ENCODE measurements around the gene COLEC12.

The COLEC12 gene

DNA sequence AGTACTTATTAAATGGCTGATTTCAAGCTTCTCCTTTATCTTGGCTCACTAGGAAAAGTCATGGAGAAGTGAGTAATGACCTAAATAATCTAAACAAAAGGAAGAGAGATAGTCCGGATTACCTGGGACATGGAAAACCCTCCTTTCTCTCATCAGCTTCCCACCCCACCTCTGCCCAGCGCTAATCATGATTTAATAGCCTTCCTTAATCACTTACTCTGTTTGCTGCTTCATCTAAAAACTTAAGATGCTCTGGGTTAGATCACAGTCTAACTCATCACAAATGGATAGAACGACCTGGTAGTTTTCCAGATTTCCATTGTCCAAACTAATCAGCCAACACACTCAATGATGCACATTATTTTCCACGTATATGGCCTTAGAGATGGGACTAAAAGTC, 144.8 kb downstream of the COLEC12 start:
- in situ Hi-C loops (cut with HindIII; ENCODE audit: low pct_ligation_motif_present, low pct_unique_long_range_greater_than_20kb, low sequenced_read_pairs), result no loop called here
- no peak for DNase-seq

DNA sequence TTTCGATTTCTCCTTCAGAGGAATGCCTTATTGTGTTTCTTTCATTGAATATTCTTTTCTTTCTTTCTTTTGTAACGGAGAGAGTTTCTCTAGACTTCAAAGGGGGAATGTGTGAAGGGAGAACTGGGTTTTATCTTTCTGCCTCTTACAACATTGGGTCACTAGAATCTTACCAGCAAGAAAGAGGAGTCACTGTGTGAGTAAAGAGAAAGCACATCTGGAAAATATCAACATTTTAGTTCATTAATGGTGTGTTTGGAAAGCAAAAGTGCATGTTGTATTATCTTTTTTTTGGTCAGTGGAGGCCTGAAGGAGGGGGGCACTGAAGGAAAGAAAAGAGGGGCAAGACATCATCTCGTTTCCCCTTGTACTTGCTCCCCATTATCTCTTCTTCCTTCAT, 146.0 kb downstream of the COLEC12 start:
- in situ Hi-C loops (cut with HindIII; ENCODE audit: low pct_ligation_motif_present, low pct_unique_long_range_greater_than_20kb, low sequenced_read_pairs), result no loop called here
- DNase-seq, result no peak

DNA sequence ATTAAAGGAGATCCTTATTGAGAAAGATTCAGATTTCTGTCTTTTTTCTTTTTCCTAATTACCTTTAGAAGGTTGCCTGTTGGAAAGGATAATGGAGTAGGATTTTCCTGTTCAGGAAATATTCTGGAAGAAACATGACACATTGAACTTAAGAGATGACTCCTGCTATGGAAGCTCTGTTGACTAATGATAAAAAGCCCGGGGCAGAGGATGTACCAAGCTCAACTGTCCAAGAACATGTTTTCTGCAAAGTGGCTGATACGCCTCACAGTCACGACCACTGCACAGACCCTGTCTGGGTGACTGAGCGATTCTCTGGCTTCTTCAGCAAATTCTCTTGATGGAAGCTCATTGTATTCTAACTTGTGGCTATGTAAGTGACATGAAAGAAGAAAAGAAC, 146.5 kb downstream of the COLEC12 start:
- in situ Hi-C loops (cut with HindIII; ENCODE audit: low pct_ligation_motif_present, low pct_unique_long_range_greater_than_20kb, low sequenced_read_pairs), result no loop called here
- DNase-seq, result no peak

DNA sequence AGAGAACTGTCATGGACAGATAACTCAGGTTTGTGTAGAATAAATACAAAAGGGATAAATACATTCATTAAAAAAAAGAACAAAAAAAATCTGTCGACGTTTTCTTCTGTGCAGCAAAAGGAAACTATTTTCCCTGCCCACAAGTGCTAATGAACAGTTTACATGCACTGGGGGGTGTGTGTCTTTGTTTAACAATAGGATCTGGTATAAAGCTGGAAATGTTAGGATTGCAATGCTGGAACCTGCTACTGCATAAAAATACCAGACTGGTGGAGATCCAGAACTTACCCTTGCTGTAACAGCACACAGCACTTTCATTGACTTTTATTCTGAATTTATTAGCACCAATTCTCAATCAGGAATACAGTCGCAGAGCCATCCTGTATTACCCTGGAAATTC, 148.1 kb downstream of the COLEC12 start:
- in situ Hi-C loops (cut with HindIII; ENCODE audit: low pct_ligation_motif_present, low pct_unique_long_range_greater_than_20kb, low sequenced_read_pairs), result no loop called here
- DNase-seq, result no peak

DNA sequence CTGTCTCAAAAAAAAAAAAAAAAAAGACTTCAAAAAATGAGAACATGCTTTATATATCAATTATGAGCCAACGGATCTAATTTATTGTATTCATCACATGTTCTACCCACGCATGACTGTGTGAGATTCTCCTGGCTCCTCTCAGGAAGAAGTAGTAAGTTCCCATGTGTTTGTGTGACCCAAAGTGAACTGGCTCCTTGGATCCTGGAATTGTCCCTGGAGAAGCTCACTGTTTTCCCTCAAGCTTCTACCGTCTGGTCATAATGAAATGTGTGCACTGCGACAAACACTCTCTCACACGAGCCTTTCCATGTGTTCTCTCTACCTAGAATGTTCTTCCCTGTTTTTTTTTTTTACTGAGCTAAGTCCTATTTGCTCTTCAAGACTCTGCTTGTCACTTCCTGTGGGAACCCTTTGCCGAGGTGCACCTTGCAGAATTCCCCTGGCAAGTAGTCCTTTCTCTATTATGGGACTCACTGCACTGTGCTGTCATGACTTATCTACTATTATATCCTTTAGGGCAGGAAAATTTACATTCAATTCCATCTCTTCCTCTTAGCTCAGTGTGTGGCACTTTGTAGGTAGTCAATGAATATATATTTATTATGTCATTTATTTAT, 149.4 kb downstream of the COLEC12 start:
- no peak for DNase-seq
- in situ Hi-C loops (cut with HindIII; ENCODE audit: low pct_ligation_motif_present, low pct_unique_long_range_greater_than_20kb, low sequenced_read_pairs), result no loop called here

DNA sequence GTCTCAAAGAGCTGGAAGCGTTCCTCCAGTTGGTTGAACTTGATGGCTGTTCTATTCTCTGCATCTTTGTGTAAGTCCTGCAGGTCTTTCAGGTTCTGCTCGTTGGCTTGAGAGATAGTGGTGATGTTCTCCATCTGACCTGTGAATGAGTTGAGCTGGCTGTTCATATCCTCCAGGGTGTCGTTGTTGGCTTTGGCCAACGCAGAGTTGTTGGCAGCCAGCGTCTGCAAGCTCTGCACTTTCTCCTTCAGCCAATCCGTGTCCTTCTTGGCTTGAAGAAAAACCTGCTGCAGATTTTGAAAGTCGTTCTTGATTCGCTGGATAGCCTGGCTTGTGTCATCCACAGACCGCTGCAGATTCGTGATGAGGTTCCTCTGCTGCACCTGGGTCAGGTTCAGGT, 153.9 kb downstream of the COLEC12 start:
- in situ Hi-C loops (cut with HindIII; ENCODE audit: low pct_ligation_motif_present, low pct_unique_long_range_greater_than_20kb, low sequenced_read_pairs), result no loop called here
- DNase-seq, result no peak

DNA sequence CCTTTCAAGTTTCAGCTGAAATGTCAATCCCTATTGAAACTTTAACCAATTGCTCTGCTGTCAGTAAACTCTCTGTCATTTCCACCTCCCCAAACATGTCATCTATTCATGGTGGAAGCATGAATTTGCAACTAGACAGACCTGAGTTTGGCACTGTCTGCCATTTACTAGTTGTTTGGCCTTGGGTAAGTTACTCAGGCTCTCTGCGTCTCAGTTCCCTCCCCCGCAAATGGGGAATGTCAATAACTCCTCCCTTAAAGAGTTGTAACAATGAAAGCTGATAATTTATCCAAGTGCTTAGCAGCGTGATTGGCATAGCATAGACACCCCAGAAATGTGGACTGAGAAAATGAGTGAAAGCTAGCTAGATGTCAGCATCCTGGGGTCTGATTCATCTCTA, 159.4 kb downstream of the COLEC12 start:
- in situ Hi-C loops (cut with HindIII; ENCODE audit: low pct_ligation_motif_present, low pct_unique_long_range_greater_than_20kb, low sequenced_read_pairs), result no loop called here
- DNase-seq, result no peak

DNA sequence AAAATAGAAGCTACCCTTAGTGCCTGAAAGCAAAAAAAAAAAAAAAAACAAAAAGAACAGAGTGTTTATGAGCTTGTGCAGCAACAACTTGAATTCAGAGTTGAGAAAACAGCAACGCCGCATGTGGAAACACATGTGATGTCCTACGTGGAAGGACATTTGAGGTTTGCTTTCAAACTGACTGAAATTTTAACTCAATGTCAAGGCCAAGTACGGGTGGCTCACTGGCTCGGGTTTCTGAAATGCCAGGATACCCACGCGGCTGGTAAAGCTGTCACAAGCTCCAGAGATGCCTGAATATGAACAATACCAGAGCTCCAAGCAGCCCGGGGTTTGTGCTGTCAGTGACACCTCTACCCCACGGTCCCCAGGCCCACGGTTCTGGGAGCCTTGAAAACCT, 160.5 kb downstream of the COLEC12 start:
- in situ Hi-C loops (cut with HindIII; ENCODE audit: low pct_ligation_motif_present, low pct_unique_long_range_greater_than_20kb, low sequenced_read_pairs), result no loop called here
- no peak for DNase-seq

DNA sequence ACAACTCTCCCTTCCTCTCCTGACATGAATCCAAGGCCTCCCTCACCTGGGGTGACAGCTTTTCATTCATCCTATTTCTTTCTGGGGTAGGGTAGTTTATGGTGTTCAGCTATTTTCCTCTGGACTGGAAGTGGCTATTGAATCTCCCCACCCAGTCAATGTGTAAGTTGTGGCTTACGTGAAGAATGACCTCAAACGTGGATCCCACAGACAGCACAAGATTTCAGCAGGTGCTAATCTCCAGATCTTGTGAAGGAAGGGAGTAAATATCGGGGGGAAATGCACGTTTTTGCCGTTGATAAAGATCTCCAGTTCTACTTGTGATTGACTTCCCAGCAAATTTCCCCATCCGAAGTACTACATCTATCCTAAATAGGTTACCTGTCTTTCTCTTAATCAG, 161.3 kb downstream of the COLEC12 start:
- in situ Hi-C loops (cut with HindIII; ENCODE audit: low pct_ligation_motif_present, low pct_unique_long_range_greater_than_20kb, low sequenced_read_pairs), result no loop called here
- DNase-seq, result no peak

DNA sequence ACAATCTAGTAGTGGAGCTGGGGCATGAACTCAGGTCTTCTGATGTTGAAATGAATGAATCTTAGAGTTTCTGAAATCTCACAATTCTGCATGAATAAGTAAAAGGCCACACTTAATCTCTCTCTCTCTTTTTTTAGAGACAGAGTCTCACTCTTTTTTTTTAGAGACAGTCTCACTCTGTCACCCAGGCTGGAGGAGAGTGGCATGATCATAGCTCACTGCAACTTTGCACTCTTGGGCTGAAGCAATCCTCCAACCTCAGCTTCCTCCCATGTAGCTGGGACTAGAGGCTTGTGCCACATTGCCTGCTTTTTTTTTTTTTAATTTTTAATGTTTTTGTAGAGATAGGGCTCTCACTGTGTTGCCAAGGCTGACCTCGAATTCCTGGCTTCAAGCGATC, 163.8 kb downstream of the COLEC12 start:
- in situ Hi-C loops (cut with HindIII; ENCODE audit: low pct_ligation_motif_present, low pct_unique_long_range_greater_than_20kb, low sequenced_read_pairs), result no loop called here
- DNase-seq, result no peak

DNA sequence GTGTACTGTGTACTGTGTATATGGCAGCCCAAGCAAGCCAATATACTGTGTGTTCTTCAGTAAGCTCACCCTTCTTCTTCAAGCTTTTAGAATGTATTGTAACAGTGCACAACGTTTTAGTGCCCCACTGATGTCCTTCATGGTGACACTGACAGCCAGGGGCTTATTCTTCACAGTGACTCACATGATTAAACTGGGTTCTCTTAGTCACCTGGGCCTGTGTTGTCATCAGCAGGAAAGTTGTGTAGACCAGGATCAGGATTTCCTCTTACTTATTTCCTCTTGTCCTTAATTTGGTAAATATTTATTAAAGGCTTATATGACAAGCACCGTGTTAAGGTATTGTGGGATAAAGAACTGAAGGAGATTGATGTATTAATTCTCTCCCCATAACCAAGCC, 164.8 kb downstream of the COLEC12 start:
- DNase-seq, result no peak
- in situ Hi-C loops (cut with HindIII; ENCODE audit: low pct_ligation_motif_present, low pct_unique_long_range_greater_than_20kb, low sequenced_read_pairs), result no loop called here

DNA sequence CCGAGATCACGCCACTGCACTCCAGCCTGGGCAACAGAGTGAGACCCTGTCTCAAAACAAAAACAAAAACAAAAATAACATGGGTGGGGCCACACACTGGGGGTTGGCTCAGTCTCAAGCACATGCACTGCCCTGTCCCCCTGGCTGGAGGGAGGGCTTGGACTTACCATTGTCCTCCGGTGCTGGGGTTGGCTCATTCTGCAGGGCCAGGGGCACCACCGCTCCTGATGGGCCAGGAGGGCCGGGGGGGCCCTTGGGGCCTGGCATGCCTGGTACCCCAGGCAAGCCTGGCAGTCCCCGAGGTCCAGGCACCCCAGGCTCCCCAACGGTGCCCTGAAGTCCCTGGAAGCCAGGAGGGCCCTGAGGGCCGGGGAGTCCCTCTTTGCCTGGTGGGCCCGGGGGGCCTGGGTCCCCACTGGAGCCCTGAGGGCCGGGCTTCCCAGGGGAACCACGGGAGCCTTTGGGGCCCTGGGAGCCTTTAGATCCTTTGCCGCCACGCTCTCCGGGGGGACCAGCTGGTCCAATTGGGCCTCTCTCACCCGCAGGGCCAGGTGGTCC, 165.8 kb downstream of the COLEC12 start:
- in situ Hi-C loops (cut with HindIII; ENCODE audit: low pct_ligation_motif_present, low pct_unique_long_range_greater_than_20kb, low sequenced_read_pairs), result no loop called here
- no peak for DNase-seq

DNA sequence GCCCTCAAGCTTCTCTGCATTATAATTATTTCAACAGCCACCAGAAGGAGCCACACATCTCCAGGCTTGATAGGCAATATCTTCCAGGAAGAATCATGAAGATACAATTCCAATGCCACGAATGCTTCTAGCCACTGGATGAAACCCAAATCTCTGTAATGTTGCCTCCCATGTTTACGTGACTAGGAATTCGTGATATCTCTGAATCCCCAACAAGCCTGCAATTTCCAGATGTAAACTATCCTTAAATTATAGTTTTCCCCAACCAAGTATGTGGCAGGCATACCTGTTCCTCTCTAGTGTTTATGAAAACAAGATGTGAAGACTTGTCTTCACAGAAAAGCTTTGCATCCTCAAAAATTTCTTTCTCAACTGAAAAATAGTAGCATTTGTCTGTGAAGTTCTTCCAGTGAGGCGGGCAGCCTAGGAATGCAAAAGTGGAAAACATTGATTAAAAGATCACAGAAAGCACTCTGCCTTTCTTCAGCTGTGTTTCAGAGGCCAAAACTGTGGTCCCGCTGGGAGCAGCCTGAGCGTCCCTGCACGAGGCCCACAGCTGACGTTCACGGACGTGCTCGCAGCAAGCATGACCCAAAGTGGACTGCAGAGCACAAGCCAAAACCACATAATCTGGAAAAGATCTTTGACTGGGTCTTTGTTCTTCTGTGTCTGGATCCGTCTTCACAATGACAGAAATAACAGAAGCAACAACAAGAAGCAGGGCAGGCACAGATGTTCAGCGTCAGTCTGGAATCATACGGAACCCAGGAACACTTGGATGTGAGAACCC, 167.6 kb downstream of the COLEC12 start:
- DNase-seq, result no peak
- in situ Hi-C loops (cut with HindIII; ENCODE audit: low pct_ligation_motif_present, low pct_unique_long_range_greater_than_20kb, low sequenced_read_pairs), result no loop called here

DNA sequence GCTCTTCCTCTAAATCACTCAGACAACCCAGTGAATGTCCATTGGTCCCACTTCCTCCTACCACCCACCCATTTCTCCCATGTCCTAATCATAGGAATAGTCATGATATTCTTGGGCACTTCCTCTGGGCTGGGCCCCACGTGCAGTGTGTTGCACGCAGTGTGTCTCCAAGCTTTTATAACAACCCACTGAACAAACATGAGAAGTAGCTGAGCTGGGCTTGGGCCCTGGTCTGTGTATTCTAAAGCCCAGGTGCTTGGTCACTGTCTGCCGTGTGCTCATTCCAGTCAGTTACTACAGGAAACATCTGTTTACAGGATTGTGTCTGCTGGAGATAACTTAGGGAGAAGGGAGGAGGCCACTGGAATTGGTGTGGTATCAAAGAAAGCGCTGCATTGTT, 168.5 kb downstream of the COLEC12 start:
- DNase-seq, result no peak
- in situ Hi-C loops (cut with HindIII; ENCODE audit: low pct_ligation_motif_present, low pct_unique_long_range_greater_than_20kb, low sequenced_read_pairs), result no loop called here

DNA sequence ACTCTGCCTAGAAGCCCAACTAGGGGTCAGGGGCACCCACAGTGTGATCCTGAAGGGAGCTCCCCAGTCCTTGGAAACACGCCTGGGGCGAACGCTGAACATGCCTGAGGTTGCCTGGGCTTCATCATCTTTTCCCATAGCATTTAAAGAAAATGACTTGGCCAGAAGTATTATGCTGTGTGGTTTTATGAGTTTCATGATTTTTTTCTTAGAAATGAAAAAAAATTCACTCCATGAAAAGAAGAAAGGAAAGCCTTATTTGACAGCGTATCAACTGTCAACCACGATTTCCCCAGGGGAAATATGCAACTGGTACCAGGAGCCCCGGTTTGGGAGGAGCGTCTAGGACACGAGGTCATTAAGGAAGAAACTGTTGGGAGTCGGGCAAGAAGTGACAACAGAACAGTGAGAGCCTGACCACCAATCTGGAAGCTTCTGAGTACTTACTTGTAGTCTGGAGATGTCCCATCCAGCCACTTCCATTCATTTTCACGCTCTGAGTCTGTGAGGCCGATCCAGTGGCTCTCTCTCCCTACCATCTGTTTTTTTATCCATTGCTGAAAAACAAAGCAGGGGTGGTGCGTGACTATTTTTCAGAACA, 169.2 kb downstream of the COLEC12 start:
- DNase-seq, result no peak
- in situ Hi-C loops (cut with HindIII; ENCODE audit: low pct_ligation_motif_present, low pct_unique_long_range_greater_than_20kb, low sequenced_read_pairs), result no loop called here

DNA sequence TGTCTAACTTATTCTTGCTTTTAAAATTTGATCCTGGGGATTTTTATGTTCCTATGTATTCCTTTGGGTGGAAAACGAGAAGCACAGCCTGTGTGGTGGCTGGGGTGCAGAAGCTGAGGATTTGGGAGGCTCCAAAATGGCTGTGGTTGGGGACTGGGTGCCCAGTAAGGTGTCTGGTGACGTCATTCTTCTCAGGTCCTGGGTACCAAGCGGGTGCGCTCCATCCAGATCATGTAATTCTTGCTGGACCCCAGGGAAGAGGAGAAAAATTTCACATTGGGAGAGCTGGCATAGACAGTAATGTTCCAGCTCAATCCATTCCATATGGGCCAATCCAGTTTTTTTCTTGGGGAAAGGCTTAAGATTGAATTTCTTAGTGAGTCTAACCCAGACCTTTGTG, 171.6 kb downstream of the COLEC12 start:
- DNase-seq, result no peak
- in situ Hi-C loops (cut with HindIII; ENCODE audit: low pct_ligation_motif_present, low pct_unique_long_range_greater_than_20kb, low sequenced_read_pairs), result no loop called here

DNA sequence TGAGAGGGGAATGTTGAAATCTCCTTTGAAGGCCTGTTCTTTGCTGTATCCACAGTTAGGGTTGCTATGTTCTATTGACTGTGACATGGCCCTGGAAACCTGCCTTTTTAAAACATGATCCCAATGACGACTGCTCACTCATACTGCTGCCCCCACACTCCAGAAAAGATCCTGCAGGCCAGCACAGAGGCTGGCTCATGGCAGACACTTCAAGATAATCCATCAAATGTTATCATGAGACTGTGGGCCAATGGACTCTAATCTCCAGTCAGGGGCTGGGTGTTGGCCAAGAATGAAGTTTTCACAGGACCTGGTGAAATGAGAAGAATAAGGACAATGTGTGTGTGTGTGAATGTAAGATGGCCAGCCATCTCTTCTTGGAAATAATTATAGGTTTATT, 173.7 kb downstream of the COLEC12 start:
- DNase-seq, result no peak
- in situ Hi-C loops (cut with HindIII; ENCODE audit: low pct_ligation_motif_present, low pct_unique_long_range_greater_than_20kb, low sequenced_read_pairs), result no loop called here

DNA sequence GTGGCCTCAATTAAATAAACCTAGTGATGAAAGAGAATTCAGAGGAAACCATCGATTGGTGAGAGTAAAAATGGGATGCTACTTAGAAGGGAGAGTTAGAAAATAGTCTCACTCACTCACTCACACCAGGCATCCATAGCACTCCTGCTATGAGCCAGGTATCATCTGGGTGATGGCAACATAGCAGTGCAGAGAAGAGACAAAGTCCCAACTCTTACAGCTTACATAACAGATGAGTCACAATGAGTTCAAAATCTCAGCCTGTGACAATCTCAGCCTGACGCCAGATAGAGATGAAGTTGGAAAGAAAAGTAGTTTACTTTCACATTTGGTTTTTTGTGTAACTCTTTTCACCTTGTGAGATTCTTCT, 177.3 kb downstream of the COLEC12 start:
- in situ Hi-C loops (cut with HindIII; ENCODE audit: low pct_ligation_motif_present, low pct_unique_long_range_greater_than_20kb, low sequenced_read_pairs), result no loop called here
- DNase-seq, result peak; percentile 3

DNA sequence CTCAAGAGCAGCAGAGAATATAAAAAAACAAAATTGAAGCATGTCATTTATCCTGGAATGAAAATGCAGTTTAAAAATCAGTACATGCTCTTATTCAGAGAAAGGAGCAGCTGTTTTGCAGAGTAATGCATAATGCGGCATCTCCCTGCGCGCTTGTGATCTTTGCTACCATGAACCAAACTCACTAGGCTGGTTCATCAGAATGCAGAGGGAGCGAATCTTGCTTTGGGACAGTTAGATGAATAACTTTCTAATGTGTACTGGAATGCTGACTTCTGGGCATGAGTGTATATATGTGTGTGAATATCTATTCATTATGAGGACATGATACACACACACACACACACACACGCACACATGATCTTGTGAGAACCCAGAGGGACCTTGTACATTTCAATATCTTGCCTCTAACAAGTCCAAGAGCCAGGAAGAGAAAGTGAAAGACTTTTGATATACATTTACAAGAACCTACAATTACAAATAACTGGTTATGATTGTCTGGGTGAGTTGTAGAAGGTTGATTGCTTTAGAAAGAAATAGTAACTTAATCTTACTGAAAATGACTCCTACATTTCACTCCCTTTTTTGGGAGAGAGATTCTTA, 178.5 kb downstream of the COLEC12 start:
- no peak for DNase-seq
- in situ Hi-C loops (cut with HindIII; ENCODE audit: low pct_ligation_motif_present, low pct_unique_long_range_greater_than_20kb, low sequenced_read_pairs), result no loop called here

All from ACHN (cell line).